GM18907 (cell line): Measurements from ENCODE around the gene ENPP3.
A peak's percentile ranks its signal among the peaks of the same experiment; 100 is the strongest.
"Not testable (repeated sequence)": the region's sequence is repeated elsewhere in the genome, so short reads cannot be mapped to it uniquely, and the experiment has no call there.

Source experiments
- ATAC-seq: cut with Tn5 transposase; IDR thresholded peaks from one replicate; pipeline ENCODE4 v1.9.1; 2021; ENCODE audit warnings: mild to moderate bottlenecking, moderate library complexity; ENCODE audit not compliant: unreplicated experiment

Gene ENPP3

DNA sequence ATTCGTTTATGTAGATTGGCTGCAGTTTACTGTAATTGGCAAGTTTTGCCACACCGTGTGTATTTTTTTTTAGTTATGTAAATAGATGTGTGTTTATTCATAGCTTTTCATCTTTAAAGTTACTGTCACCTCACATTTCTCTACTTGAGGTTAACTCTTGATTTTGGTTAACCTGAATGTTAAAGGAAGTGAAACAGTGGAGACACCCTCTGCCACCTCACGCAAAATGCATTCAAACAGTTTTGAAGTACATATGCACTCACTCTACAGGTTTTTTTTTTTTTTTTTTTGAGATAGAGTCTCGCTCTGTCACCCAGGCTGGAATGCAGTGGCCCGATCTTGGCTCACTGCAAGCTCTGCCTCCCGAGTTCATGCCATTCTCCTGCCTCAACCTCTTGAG, 46.4 kb downstream of the ENPP3 start:
- ATAC-seq = peak; percentile 81

DNA sequence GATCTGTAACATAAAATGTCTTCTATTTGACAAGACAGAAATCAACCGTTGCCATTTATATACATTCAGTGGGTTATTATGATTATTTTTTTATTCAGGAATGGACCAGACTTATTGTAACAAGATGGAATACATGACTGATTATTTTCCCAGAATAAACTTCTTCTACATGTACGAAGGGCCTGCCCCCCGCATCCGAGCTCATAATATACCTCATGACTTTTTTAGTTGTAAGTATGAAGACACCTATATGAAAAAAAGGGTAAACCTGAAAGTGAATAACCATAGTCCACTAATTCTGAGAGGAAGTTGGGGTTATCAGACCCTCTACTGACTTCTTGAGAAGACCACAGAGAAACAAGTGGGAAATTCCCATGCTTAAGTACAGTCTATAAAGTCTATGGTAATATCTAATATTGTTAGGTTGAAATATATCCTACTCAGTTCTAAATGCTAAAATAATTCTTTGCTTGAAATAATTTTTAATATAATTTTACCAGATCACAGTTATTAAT, 48.2 kb downstream of the ENPP3 start:
- ATAC-seq = peak; percentile 78

GRCh38 chr6:131687022-131687421, 49.9 kb downstream of the ENPP3 start:
- no peak for ATAC-seq

DNA sequence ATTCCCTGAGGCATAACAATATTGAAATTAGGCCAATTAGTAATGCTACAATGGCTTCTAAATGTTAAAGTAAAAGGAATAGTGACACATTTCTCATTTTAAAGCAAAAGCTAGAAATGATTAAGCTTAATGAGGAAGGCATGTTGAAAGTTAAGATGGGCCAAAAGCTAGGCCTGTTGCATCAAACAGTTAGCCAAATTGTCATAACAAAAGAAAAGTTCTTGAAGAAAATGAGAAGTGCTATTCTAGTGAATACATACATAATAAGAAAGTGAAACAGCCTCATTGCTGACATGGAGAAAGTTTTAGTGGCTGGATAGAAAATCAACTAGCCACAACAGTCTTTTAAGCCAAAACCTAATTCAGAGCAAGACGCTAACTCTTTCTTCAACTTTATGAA, 51.2 kb downstream of the ENPP3 start:
- peak; percentile 79 for ATAC-seq

DNA sequence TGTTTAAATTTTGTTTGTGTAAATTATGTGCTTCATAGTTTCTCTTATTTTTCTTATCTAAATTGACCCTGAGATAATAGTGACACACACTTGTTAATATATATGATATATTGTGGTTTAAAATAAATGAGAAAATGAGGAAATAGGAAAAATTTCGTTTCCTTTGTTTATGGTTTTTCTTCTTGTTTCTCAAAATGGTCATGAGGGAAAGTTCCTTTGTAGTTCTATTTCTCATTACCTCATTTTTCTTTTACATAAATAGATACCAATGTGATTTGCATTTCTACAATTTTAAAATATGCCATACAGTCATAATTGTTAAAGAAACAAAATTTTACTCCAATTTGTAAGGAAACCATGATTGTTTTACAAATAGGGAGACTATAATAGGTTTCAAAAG, 54.9 kb downstream of the ENPP3 start:
- ATAC-seq = no peak

DNA sequence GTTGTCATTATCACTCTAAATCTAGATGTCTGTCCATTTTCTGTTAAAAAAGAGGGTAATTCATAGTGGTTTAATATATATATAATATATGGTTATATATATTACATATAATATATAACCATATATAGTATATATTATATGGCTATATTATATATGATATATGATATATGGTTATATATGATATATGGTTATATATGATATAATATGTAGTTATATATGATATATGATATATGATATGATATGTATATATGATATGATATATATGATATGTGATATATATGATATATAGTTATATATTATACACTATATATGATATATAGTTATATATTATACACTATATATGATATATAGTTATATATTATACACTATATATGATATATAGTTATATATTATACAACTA, 55.5 kb downstream of the ENPP3 start:
- ATAC-seq = no peak

DNA sequence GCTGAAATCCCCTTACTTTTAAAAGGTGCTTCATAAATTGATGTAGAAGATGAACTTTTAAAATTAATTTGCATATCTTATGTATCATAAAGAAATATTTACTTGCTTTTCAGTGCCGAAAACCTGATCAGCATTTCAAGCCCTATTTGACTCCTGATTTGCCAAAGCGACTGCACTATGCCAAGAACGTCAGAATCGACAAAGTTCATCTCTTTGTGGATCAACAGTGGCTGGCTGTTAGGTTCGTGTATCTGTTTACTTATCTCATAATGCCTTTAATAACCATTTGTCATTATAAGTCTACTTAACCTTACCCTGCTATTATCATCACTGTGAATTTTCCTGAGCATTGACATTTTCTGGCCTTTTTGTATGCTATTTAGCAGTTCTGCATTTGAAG, 56.3 kb downstream of the ENPP3 start:
- no peak for ATAC-seq

- peak; percentile 93 for ATAC-seq
These were observed 57.8 kb downstream of the ENPP3 start for GRCh38 chr6:131694832-131695426.

DNA sequence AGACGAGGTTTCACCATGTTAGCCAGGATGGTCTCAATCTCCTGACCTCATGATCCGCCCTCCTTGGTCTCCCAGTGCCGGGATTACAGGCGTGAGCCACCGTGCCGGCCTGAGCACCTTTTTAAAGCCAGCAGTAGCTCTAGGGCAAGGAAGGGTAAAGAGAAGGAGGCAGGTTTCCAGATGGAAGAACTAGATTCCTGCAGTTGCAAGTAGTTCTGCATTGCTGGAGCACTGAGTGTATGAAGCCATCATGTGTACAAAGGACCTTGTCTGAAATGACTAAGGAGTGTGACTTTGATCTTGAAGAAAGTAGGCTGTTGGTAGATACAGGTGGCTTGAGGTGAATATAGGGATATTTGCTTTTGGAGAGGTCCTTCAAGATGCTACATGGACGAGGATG, 59.9 kb downstream of the ENPP3 start:
- ATAC-seq = no peak

DNA sequence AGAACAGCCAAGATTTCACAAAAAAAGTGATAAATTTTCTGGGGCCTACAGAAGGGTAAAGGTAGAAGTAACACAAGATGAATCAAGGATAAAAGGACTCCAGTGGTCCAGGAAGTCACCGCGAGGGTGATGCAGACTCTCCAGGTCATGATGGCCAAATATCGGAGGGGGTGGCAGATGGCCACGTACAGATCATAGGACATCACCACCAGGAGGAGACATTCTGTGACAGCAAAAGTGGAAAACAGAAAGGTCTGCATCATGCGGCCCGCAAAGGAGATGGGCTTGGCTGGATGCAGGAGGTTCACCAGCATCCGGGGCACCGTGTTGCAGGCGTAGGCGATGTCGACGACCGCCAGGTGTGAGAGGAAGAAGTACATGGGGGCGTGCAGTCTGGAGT, 63.7 kb downstream of the ENPP3 start:
- ATAC-seq = not testable (repeated sequence)

GRCh38 chr6:131703905-131704304, 66.8 kb downstream of the ENPP3 start:
- ATAC-seq = not testable (repeated sequence)

DNA sequence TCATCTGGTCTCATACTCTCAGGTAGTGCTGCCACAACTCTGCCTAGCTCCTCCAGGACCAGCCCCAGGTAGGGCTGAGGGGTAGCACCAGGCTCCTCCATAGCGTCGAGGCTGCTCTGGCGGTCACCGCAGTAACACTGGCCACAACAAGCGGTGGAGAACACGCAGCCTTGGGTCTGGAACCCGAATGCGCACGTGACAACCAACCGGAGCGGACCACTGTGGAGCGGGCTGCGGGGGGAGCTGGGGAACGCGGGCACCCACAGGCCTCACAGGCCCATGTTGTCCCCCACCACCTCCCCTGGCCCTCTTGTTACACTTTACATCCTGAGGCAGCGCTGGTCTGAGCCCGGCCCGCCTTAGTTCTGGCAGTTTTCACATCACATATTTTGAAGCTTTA, 73.8 kb downstream of the ENPP3 start, which contains the start of gene CTAGE9:
TSS of gene CTAGE9 (minus strand) at position 101 of the 400 bp plus-strand sequence. CDS start at position 101, 0 bp downstream.
- ATAC-seq = not testable (repeated sequence)

- ATAC-seq = not testable (repeated sequence)
These were observed 78.5 kb downstream of the ENPP3 start for GRCh38 chr6:131715567-131715966.

GRCh38 chr6:131717836-131718542, 80.9 kb downstream of the ENPP3 start:
- no peak for ATAC-seq

DNA sequence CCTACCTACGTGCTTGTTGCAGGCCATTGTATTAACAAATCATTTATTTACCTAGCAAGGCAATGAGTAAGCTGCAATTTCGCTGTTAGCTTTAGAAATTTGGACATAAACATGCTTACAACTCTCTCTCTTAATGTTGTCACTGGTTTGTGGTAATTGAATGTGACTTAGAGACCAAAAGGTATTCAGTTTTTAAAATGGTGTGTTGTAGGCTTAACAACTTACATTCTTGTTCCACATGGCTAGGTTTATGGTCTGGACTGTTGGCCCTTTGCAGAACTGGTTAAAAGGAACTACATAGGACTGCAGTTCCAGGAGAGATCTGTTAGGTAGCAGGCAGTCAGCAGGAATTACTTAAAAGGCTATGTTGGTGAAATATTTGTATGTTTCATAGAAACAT, 84.1 kb downstream of the ENPP3 start:
- no peak for ATAC-seq

DNA sequence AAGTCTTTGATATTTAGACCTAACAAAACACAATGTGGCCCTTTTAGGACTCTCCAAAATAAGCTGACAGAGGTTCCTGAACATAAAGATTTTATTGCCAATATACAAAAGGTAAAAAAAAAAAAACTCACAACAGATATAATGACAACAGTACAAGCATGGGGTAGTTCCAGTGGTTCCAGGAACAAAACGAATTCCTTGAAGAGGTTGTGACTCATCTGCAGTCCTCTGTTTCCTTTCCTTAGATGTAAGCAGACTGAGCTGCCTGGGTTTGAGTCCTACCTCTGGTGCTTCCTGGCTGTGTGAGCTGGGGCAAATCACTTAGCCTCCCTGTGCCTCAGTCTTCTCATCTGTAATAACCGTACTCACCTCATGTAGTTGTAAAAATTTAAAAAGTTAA, 87.0 kb downstream of the ENPP3 start:
- ATAC-seq = no peak

GRCh38 chr6:131727467-131727866, 90.4 kb downstream of the ENPP3 start:
- ATAC-seq = no peak

DNA sequence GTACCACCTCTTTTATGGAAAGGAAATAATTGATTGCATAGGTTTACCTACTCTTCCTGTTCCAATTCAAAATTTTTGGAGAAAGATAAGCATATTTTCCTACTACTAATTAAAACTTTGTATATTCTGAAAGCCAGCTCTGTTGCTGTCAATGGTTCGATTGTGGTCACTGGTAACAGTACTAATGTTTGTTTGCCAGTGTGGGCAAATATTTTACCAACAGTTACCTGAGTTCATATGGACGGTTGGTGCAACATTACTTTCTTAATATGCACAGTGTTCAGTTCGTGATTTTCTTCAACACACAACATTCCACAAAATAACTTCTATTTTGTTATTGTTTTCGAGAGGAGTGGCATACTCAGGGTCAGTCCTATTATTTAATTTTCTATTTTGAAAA, 90.8 kb downstream of the ENPP3 start:
- ATAC-seq = no peak

- no peak for ATAC-seq
These were observed 91.3 kb downstream of the ENPP3 start for GRCh38 chr6:131728296-131728939.

GRCh38 chr6:131729550-131729949, 92.4 kb downstream of the ENPP3 start:
- ATAC-seq = no peak

GRCh38 chr6:131730264-131730663, 93.2 kb downstream of the ENPP3 start:
- ATAC-seq = no peak

DNA sequence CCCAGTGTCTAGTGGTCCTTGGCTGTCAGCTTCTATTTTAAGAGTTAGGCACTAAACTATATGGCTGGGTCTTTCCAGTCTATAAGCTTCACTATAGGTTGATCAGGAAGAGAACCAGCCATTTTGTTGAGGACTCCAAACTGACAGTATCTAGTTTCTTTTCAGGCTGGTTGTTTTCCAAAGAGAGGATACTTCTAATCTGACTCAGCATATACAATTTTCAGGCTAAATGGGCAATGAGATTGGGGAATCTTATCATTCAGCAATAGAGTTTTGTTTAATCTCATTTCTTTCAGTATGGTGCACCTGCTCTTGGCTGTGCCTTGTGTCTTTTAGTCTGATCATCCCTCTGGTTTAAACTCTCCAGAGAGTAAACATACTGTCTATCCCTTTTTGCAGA, 94.1 kb downstream of the ENPP3 start:
- ATAC-seq = no peak
